DND-41 (cell line): ENCODE data around the gene POLR1G.
A peak's percentile ranks its signal among the peaks of the same experiment; 100 is the strongest.
"Not testable (repeated sequence)": the region's sequence is repeated elsewhere in the genome, so short reads cannot be mapped to it uniquely, and the experiment has no call there.

Source experiments
- ATAC-seq: fragments of 200-7000 bp; cut with Tn5 transposase; 3 replicates; pipeline ENCODE4 v1.9.1; 2021; ENCODE audit warnings: low read depth; ENCODE audit not compliant: insufficient read depth
- DNase-seq: peaks from one replicate; pipeline ENCODE4 v3.0.0-alpha.2; 2020
- H2AFZ ChIP-seq: 2 replicates; pipeline ENCODE4 v1.6.0; 2012; ENCODE audit warnings: low read depth, low read length
- H3K27ac ChIP-seq: 2 replicates; pipeline ENCODE4 v1.5.1; 2012; ENCODE audit warnings: low read length, inconsistent platforms
- H3K27me3 ChIP-seq: fragments of 200-600 bp; sonication (generic); 2 replicates; pipeline ENCODE4 v1.6.0; 2012; ENCODE audit warnings: low read length, mild to moderate bottlenecking, inconsistent platforms; ENCODE audit not compliant: insufficient read depth, poor library complexity
- H3K36me3 ChIP-seq: 2 replicates; pipeline ENCODE4 v1.5.1; 2012; ENCODE audit warnings: low read length, inconsistent platforms; ENCODE audit not compliant: insufficient read depth
- H3K4me1 ChIP-seq: 2 replicates; pipeline ENCODE4 v1.5.1; 2012; ENCODE audit warnings: mild to moderate bottlenecking, low read length; ENCODE audit not compliant: insufficient read depth
- H3K4me2 ChIP-seq: 2 replicates; pipeline ENCODE4 v1.6.0; 2012; ENCODE audit warnings: mild to moderate bottlenecking, moderate library complexity, low read length, inconsistent platforms; ENCODE audit not compliant: insufficient read depth
- H3K4me3 ChIP-seq, 2 experiments: fragments of 200-600 bp in 1 of 2; shearing (Covaris generic) in 1 of 2; 2 replicates each; pipeline ENCODE4 v1.5.1; 2012 to 2016; ENCODE audit warnings: inconsistent platforms in 2 of 2, low read length in 2 of 2, mild to moderate bottlenecking in 2 of 2, low read depth in 1 of 2, moderate library complexity in 1 of 2
- H3K79me2 ChIP-seq: 2 replicates; pipeline ENCODE4 v1.6.0; 2012; ENCODE audit warnings: low read length, inconsistent platforms; ENCODE audit not compliant: insufficient read depth
- H3K9ac ChIP-seq: 2 replicates; pipeline ENCODE4 v1.6.0; 2012; ENCODE audit warnings: low read depth, mild to moderate bottlenecking, inconsistent platforms, low read length, moderate library complexity
- H3K9me3 ChIP-seq: 2 replicates; pipeline ENCODE4 v1.5.1; 2012; ENCODE audit warnings: low read length, moderate library complexity, mild to moderate bottlenecking, inconsistent platforms; ENCODE audit not compliant: insufficient read depth, severe bottlenecking
- H4K20me1 ChIP-seq: 2 replicates; pipeline ENCODE4 v1.6.0; 2012; ENCODE audit warnings: low read length; ENCODE audit not compliant: insufficient read depth
- CTCF ChIP-seq: IDR thresholded peaks from 2 replicates; pipeline ENCODE4 v1.5.1; 2012; ENCODE audit warnings: borderline replicate concordance, low read length, moderate library complexity, mild to moderate bottlenecking; ENCODE audit not compliant: poor library complexity, severe bottlenecking; ENCODE audit errors: extremely low read depth
- EZH2 ChIP-seq: IDR thresholded peaks from 3 replicates; pipeline ENCODE4 v1.6.1; 2012; ENCODE audit warnings: borderline replicate concordance, low read depth, mild to moderate bottlenecking, moderate library complexity, low read length, inconsistent platforms; ENCODE audit not compliant: severe bottlenecking

The POLR1G gene

GRCh38 chr19:45407091-45407375 is 589 bp downstream of the POLR1G start:
- ATAC-seq (no peak), DNase-seq (no peak)
- H3K79me2 ChIP-seq: peaks cover 7% of the 10 kb centered on the region
- H3K9me3 ChIP-seq: no peaks in the 10 kb centered on the region
- H3K27ac ChIP-seq: peak overlapping the region; percentile 97
- H3K9ac ChIP-seq: peak overlapping the region; percentile 62
- H3K4me3 ChIP-seq: peak overlapping the region; percentile 88 to 93; a peak in 3 of 4 replicates
- H3K4me1 ChIP-seq: peaks cover 35% of the 10 kb centered on the region
- H3K27me3 ChIP-seq: no peaks in the 10 kb centered on the region
- peak overlapping the region; percentile 89 for H3K4me2 ChIP-seq
- TF ChIP-seq CTCF (no peak), EZH2 (no peak)
- peak overlapping the region; percentile 90 for H2AFZ ChIP-seq
- H4K20me1 ChIP-seq: no peaks in the 10 kb centered on the region
- H3K36me3 ChIP-seq: peaks cover 7% of the 10 kb centered on the region; the same call in 1 of the 2 replicates

GRCh38 chr19:45407585-45407984 is 1.1 kb downstream of the POLR1G start:
- H4K20me1 ChIP-seq, H2AFZ ChIP-seq, H3K9me3 ChIP-seq, DNase-seq, H3K27me3 ChIP-seq, H3K27ac ChIP-seq, ATAC-seq, H3K79me2 ChIP-seq, H3K36me3 ChIP-seq: not testable (repeated sequence)
- peaks cover 35% of the 10 kb centered on the region for H3K4me1 ChIP-seq
- peak overlapping the region in 1 of 2 experiments; percentile 93; a peak in 2 of 4 replicates for H3K4me3 ChIP-seq
- H3K9ac ChIP-seq: peak overlapping the region; percentile 62
- peak overlapping the region; percentile 89 for H3K4me2 ChIP-seq

GRCh38 chr19:45408121-45408520 is 1.7 kb downstream of the POLR1G start:
- Histone ChIP-seq H2AFZ (no peak overlapping the region), H3K4me2 (peak overlapping the region; percentile 89), H3K4me3 (no peak overlapping the region), H3K36me3 (peaks cover 11% of the 10 kb centered on the region), H4K20me1 (no peaks in the 10 kb centered on the region), H3K4me1 (peaks cover 35% of the 10 kb centered on the region), H3K27ac (no peak overlapping the region), H3K27me3 (no peaks in the 10 kb centered on the region), H3K9ac (no peak overlapping the region), H3K9me3 (no peaks in the 10 kb centered on the region), H3K79me2 (peaks cover 7% of the 10 kb centered on the region)
- TF ChIP-seq EZH2: no peak
- no peak for TF ChIP-seq CTCF
- ATAC-seq: no peak
- DNase-seq: no peak

DNA sequence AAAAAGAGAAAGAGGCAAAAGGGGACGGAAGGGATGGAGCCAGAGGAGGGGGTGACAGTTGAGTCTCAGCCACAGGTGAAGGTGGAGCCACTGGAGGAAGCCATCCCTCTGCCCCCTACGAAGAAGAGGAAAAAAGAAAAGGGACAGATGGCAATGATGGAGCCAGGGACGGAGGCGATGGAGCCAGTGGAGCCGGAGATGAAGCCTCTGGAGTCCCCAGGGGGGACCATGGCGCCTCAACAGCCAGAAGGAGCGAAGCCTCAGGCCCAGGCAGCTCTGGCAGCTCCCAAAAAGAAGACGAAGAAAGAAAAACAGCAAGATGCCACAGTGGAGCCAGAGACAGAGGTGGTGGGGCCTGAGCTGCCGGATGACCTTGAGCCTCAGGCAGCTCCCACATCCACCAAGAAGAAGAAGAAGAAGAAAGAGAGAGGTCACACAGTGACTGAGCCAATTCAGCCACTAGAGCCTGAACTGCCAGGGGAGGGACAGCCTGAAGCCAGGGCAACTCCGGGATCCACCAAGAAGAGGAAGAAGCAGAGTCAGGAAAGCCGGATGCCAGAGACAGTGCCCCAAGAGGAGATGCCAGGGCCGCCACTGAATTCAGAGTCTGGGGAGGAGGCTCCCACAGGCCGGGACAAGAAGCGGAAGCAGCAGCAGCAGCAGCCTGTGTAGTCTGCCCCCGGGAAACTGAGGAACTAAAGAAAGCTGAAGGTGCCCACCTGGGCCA is 2.5 kb downstream of the POLR1G start:
- Histone ChIP-seq H3K36me3 (peaks cover 20% of the 10 kb centered on the region), H3K79me2 (peaks cover 7% of the 10 kb centered on the region), H3K4me3 (no peak overlapping the region), H3K4me2 (no peak overlapping the region), H3K9ac (no peak overlapping the region), H2AFZ (no peak overlapping the region), H3K4me1 (peaks cover 35% of the 10 kb centered on the region), H3K27me3 (no peaks in the 10 kb centered on the region), H4K20me1 (peaks cover 3% of the 10 kb centered on the region; the same call in 1 of the 2 replicates), H3K9me3 (no peaks in the 10 kb centered on the region), H3K27ac (no peak overlapping the region)
- TF ChIP-seq CTCF (no peak), EZH2 (no peak)
- DNase-seq: no peak
- ATAC-seq: no peak
